Gastrocnemius medialis (tissue), 4 donors: ENCODE results near the gene PDHX. TPM values are rescaled to one million over a fixed set of nuclear protein-coding genes. Genes with fewer than 3 reads are reported as not detected.

Source experiments
- ATAC-seq, 2 donors: fragments of 150-250 bp; one replicate each; pipeline ENCODE4 v1.9.1; 2016
- DNase-seq, 2 donors: peaks; one replicate each; pipeline ENCODE4 v3.0.0-alpha.2; 2019
- H3K27ac ChIP-seq, 4 donors: fragments of 200-600 bp; sonication (generic); 1 replicate in 1 of 4; 2 replicates in 3 of 4; pipeline ENCODE4 v1.5.1; 2016 to 2018; ENCODE audit warnings: mild to moderate bottlenecking in 2 of 4, moderate library complexity in 1 of 4
- H3K27me3 ChIP-seq, 3 donors: fragments of 200-600 bp; sonication (generic) in 2 of 3; 1 replicate in 1 of 3; 2 replicates in 2 of 3; pipeline versions ENCODE4 v1.5.1 to v1.6.0; 2016 to 2019; ENCODE audit warnings: mild to moderate bottlenecking in 1 of 3, moderate library complexity in 1 of 3
- H3K36me3 ChIP-seq, 2 donors: fragments of 200-600 bp; sonication (generic) in 1 of 2; one replicate each; pipeline ENCODE4 v1.5.1; 2017 to 2018
- H3K4me1 ChIP-seq, 2 donors: fragments of 200-600 bp; sonication (generic) in 1 of 2; one replicate each; pipeline ENCODE4 v1.5.1; 2016 to 2017; ENCODE audit warnings: mild to moderate bottlenecking in 2 of 2
- H3K4me3 ChIP-seq, 4 donors: fragments of 200-600 bp; sonication (generic) in 3 of 4; 1 replicate in 1 of 4; 2 replicates in 3 of 4; pipeline ENCODE4 v1.5.1; 2016 to 2019; ENCODE audit warnings: mild to moderate bottlenecking in 2 of 4
- H3K9me3 ChIP-seq, 3 donors: fragments of 200-600 bp; sonication (generic) in 2 of 3; 1 replicate in 1 of 3; 2 replicates in 2 of 3; pipeline ENCODE4 v1.5.1; 2016 to 2019
- CTCF ChIP-seq, 5 experiments: fragments of 450-650 bp in 3 of 5; fragments of 200-600 bp in 2 of 5; sonication (generic) in 2 of 5; IDR thresholded peaks in 4 of 5; conservative IDR thresholded peaks in 1 of 5; 1 replicate in 4 of 5; 2 replicates in 1 of 5; pipeline ENCODE4 v1.5.1; 2016 to 2019; ENCODE audit warnings: antibody characterized with exemption in 5 of 5, mild to moderate bottlenecking in 3 of 5, moderate library complexity in 3 of 5
- POLR2A ChIP-seq, 2 donors: fragments of 450-650 bp; IDR thresholded peaks; one replicate each; pipeline ENCODE4 v1.6.1; 2017; ENCODE audit warnings: antibody characterized with exemption in 2 of 2, mild to moderate bottlenecking in 2 of 2, moderate library complexity in 2 of 2
- in situ Hi-C, 4 donors: fragments of 200-750 bp; cut with MboI; loops; one replicate each; pipeline versions ENCODE4 v1.15.0 to v1.8.0; 2017; ENCODE audit warnings: low sequenced_read_pairs in 4 of 4
- intact Hi-C: fragments of 100-400 bp; cut with DNase I; formaldehyde crosslinking; loops from one replicate; pipeline ENCODE4 v1.15.1; 2023; ENCODE audit warnings: low total_unique reads
- total RNA-seq, 4 donors: library from RNA; depleted of rRNA; stranded (reverse); fragments of >200 nt; gene quantifications; one replicate each; pipeline versions ENCODE4 v1.1.0 to v1.2.3, GENCODE V29; 2016

Gene PDHX
- total RNA-seq, result 100 to 1,000 TPM in 1 of 4 donors, 10 to 100 TPM in 3; 77.7 to 101 (median 87.3) TPM

- Histone ChIP-seq H3K27ac (peak within 1 kb of the TSS; percentile 96 to 99 (median 97)), H3K4me1 (peaks cover 29 to 35% of the 10 kb centered on the region in 2 donors), H3K4me3 (peak within 1 kb of the TSS; percentile 86 to 93 (median 91)), H3K9me3 (no peaks in the 10 kb centered on the region), H3K27me3 (no peaks in the 10 kb centered on the region), H3K36me3 (no peaks in the 10 kb centered on the region)
- peak; percentile 86 to 92 for ATAC-seq
- DNase-seq, result peak; percentile 97 to 99
- in situ Hi-C loops, result no loop called here
- TF ChIP-seq CTCF (IDR thresholded peaks at IDR 0.05 in 4 of 5, conservative IDR thresholded peaks at IDR 0.05 in 1 of 5) (peak in 1 of 5 experiments; percentile 6), POLR2A (IDR thresholded peaks at IDR 0.05) (peak; percentile 93 to 96)
- intact Hi-C loops, result loop anchor here (5.0 to 10.0 kb wide), 5 partner anchors 126 to 1144 kb away; partner anchors contain the start of genes ABTB2, CAPRIN1 and FBXO3
Observed at GRCh38 chr11:34916015-34916842, at the start of gene PDHX, which contains the start of gene APIP. TSS of gene PDHX (plus strand) at chr11:34916618. CDS start at chr11:34916656, 38 bp downstream. TSS of gene APIP (minus strand) at chr11:34916379. CDS start at chr11:34916284, 95 bp downstream.

GRCh38 chr11:34869425-34869824 is 47.0 kb upstream of the PDHX start:
- in situ Hi-C loops (no loop called here), intact Hi-C loops (no loop called here)
- Histone ChIP-seq H3K4me1 (no peaks in the 10 kb centered on the region), H3K27me3 (no peaks in the 10 kb centered on the region), H3K27ac (no peak overlapping the region), H3K36me3 (no peaks in the 10 kb centered on the region), H3K4me3 (no peak overlapping the region), H3K9me3 (no peaks in the 10 kb centered on the region)
- no peak for TF ChIP-seq CTCF (IDR thresholded peaks at IDR 0.05 in 4 of 5, conservative IDR thresholded peaks at IDR 0.05 in 1 of 5)
- TF ChIP-seq POLR2A (IDR thresholded peaks at IDR 0.05), result no peak
- ATAC-seq (no peak), DNase-seq (no peak)

DNA sequence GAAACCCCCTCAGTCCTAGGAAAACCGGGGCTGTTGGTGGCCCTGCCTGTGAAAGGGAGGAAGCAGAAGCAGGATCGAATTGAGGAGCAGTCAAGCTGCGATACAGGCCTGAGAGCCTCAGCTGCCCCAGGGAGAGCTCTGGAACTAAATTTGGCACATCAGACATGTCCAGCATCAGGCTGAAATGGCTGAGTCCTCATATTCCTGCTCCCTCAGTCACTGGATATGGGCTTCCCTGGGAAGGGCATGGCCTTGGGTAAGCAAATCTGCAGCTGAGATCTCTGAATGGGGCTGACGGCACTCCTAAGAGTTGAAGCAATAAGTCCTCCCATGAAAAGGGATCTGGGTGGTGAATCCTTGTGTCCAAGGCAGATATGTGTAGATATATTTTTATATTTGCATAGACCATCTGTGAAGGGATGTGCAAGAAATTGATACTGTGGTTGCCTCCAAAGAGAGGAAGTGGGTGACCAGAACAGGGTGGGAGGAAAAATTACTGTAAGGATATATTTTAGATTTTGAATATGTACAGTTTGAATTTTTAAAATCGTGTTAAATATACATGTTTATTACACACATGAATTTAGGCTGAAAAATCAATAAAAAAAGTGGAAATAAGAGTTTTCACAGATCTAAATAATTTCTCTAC is 45.7 kb upstream of the PDHX start:
- H3K4me1 ChIP-seq, result no peaks in the 10 kb centered on the region
- no peaks in the 10 kb centered on the region for H3K36me3 ChIP-seq
- no peak overlapping the region for H3K4me3 ChIP-seq
- in situ Hi-C loops, result no loop called here
- H3K27me3 ChIP-seq, result no peaks in the 10 kb centered on the region
- TF ChIP-seq POLR2A (IDR thresholded peaks at IDR 0.05) (no peak), CTCF (IDR thresholded peaks at IDR 0.05 in 4 of 5, conservative IDR thresholded peaks at IDR 0.05 in 1 of 5) (no peak)
- DNase-seq (no peak), ATAC-seq (peak in 1 of 2 donors; percentile 24)
- intact Hi-C loops, result no loop called here
- no peaks in the 10 kb centered on the region for H3K9me3 ChIP-seq
- H3K27ac ChIP-seq, result no peak overlapping the region

- Histone ChIP-seq H3K4me1 (no peaks in the 10 kb centered on the region), H3K27ac (no peak overlapping the region), H3K9me3 (no peaks in the 10 kb centered on the region), H3K27me3 (no peaks in the 10 kb centered on the region), H3K36me3 (no peaks in the 10 kb centered on the region), H3K4me3 (no peak overlapping the region)
- DNase-seq, result no peak
- in situ Hi-C loops (no loop called here), intact Hi-C loops (no loop called here)
- ATAC-seq, result no peak
- no peak for TF ChIP-seq CTCF (IDR thresholded peaks at IDR 0.05 in 4 of 5, conservative IDR thresholded peaks at IDR 0.05 in 1 of 5)
- TF ChIP-seq POLR2A (IDR thresholded peaks at IDR 0.05), result no peak
Observed at GRCh38 chr11:34874202-34874601, 42.2 kb upstream of the PDHX start.
